Testis (tissue), 3 donors: ENCODE results near the gene DUSP8. TPM values are rescaled to one million over a fixed set of nuclear protein-coding genes. Genes with fewer than 3 reads are reported as not detected.
A peak's percentile ranks its signal among the peaks of the same experiment; 100 is the strongest.

ENCODE experiments used
- DNase-seq: peaks from one replicate; pipeline ENCODE4 v3.0.0-alpha.2; 2019
- H3K27ac ChIP-seq, 2 donors: fragments of 200-600 bp; sonication (generic); one replicate each; pipeline ENCODE4 v1.5.1; 2019
- H3K27me3 ChIP-seq: fragments of 200-600 bp; sonication (generic); one replicate; pipeline ENCODE4 v1.5.1; 2019
- H3K36me3 ChIP-seq: fragments of 200-600 bp; sonication (generic); one replicate; pipeline ENCODE4 v1.5.1; 2017; ENCODE audit warnings: low read depth; ENCODE audit errors: missing control alignments
- H3K4me1 ChIP-seq: fragments of 200-600 bp; sonication (generic); one replicate; pipeline ENCODE4 v1.5.1; 2019
- H3K4me3 ChIP-seq, 2 donors: fragments of 200-600 bp; sonication (generic); one replicate each; pipeline ENCODE4 v1.5.1; 2017 to 2019
- H3K9me3 ChIP-seq: fragments of 200-600 bp; sonication (generic); one replicate; pipeline ENCODE4 v1.5.1; 2017
- POLR2A ChIP-seq: fragments of 450-650 bp; IDR thresholded peaks from one replicate; pipeline ENCODE4 v1.6.1; 2017; ENCODE audit warnings: antibody characterized with exemption, mild to moderate bottlenecking, moderate library complexity
- WGBS, 2 donors: methylation state at CpG; one replicate each; pipeline ENCODE4 v1.1.5; 2018; 5-methylcytosine and 5-hydroxymethylcytosine counted together
- intact Hi-C: fragments of 100-400 bp; cut with DNase I; formaldehyde crosslinking; loops from one replicate; pipeline ENCODE4 v1.15.1; 2023; ENCODE audit warnings: low total_unique reads
- polyA plus RNA-seq: library from polyadenylated mRNA; stranded (reverse); fragments of 350-450 nt; fragmentation: Illumina TruSeq; extraction: RNeasy Lipid Tissue Mini Kit (QIAGEN cat#74804); gene quantifications from one replicate; pipeline ENCODE4 v1.2.3, GENCODE V29; 2014; ENCODE audit warnings: low read depth, low replicate concordance; ENCODE audit not compliant: insufficient read depth
- total RNA-seq, 2 donors: library from RNA; depleted of rRNA; stranded (reverse); fragments of >200 nt; gene quantifications; one replicate each; pipeline ENCODE4 v1.2.3, GENCODE V29; 2016
- TF ChIP-seq, protein P1 (sequence below), 3 experiments: fragments of 450-650 bp in 2 of 3; fragments of 200-600 bp in 1 of 3; sonication (generic) in 1 of 3; IDR thresholded peaks; one replicate each; pipeline ENCODE4 v1.5.1; 2016 to 2019; ENCODE audit warnings: antibody characterized with exemption in 3 of 3, mild to moderate bottlenecking in 2 of 3, moderate library complexity in 1 of 3

Gene DUSP8
- total and polyA plus RNA-seq, 3 donors from 2014 or later = 7.0 to 14.4 (median 8.5) TPM

DNA sequence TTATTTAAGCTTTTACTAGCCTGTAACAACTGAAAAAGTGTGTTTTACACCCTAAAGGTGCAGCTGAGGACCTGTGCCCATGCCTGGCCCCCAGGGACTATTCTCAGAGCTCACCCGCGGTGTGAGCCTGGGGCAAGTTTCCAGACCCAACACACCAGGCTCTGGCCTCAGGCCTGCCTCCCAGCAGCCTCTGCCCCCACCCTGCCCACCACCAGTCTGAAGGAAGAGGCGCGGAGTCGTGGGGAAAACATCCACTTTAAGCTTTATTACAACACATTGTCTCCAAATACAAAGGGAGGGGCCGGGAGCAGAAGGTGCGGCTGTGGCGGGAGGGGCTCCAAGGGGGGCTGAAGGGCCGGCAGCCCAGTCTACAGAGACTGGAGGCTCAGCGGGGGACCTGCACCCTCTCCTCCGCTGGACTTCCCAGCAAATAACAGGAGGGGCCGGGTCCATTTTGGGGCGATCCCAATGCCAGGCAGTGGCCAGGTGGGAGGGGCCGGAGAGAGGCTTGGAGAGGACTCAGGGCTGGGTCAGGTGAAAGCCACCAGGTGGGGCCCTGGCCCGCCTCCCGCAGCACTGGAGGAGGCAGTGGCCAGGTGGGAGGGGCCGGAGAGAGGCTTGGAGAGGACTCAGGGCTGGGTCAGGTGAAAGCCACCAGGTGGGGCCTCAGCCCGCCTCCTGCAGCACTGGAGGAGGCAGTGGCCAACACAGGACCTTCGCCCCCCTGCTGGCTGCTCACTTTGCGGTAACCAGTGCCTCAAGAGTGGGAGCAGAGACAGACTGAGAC lies 18.1 kb downstream of the DUSP8 start:
- H3K27ac ChIP-seq = no peak overlapping the region
- no peaks in the 10 kb centered on the region for H3K36me3 ChIP-seq
- H3K27me3 ChIP-seq = no peaks in the 10 kb centered on the region
- 69 to 74% methylated on average over 16 to 20 of the region's 20 CpGs for WGBS, 2 donors
- H3K4me1 ChIP-seq = peaks cover 9% of the 10 kb centered on the region
- DNase-seq = no peak
- H3K9me3 ChIP-seq = no peaks in the 10 kb centered on the region
- H3K4me3 ChIP-seq = no peak overlapping the region
- no peak for TF ChIP-seq POLR2A
- TF ChIP-seq, protein P1, sequence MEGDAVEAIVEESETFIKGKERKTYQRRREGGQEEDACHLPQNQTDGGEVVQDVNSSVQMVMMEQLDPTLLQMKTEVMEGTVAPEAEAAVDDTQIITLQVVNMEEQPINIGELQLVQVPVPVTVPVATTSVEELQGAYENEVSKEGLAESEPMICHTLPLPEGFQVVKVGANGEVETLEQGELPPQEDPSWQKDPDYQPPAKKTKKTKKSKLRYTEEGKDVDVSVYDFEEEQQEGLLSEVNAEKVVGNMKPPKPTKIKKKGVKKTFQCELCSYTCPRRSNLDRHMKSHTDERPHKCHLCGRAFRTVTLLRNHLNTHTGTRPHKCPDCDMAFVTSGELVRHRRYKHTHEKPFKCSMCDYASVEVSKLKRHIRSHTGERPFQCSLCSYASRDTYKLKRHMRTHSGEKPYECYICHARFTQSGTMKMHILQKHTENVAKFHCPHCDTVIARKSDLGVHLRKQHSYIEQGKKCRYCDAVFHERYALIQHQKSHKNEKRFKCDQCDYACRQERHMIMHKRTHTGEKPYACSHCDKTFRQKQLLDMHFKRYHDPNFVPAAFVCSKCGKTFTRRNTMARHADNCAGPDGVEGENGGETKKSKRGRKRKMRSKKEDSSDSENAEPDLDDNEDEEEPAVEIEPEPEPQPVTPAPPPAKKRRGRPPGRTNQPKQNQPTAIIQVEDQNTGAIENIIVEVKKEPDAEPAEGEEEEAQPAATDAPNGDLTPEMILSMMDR (IDR thresholded peaks at IDR 0.05) = no peak
- intact Hi-C loops = no loop called here

DNA sequence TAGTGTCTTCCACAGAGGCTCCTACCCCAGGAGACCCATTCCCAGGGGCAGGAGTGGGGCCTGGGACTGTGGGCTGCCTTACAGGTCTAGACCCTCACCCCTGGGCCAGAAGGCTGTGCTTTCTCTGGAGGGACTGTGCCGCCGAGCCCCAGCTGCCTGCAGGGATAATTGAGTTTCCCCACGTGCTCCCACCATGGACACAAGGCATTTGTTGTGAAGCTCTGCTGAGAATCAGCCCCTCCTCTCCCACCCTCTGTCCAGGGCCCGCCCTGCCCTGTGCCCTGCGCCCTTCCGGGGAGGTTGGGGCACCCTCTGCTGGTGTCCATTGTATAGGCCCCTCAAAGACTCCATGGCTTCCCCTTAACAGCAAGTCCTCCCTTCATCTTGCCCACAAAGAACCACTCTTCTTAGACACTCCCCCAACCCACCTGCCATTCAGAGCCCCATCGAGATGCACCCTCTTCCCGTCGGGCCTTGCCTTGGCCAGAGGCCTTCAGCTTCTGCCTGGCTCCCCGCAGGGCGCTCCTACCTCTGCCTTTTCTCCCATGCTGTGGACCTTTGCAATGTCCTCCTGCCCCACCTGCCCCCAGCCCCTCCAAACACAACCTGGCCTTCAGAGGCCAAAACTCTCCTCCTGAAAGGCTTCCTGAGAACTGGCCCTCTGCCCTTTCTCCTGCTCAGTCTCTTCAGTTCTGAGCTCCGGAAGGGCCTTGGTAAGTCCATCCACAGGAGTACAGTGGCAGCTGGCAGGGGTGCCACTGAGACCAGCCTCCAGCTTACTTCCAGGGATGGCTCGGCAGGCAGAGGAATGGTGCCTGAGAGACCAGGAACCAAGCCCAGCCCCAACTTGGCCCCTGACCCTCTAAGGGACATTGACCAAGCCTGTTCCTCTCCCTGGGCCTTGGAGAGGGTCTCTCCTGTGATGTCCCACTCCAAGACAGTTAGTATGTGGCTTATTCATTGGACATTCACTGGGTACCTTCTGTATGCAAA lies 22.4 kb downstream of the DUSP8 start:
- WGBS, 2 donors = 85 to 89% methylated on average over 12 to 13 of the region's 13 CpGs
- Histone ChIP-seq H3K36me3 (no peaks in the 10 kb centered on the region), H3K9me3 (no peaks in the 10 kb centered on the region), H3K4me1 (peaks cover 13% of the 10 kb centered on the region), H3K27ac (no peak overlapping the region), H3K27me3 (no peaks in the 10 kb centered on the region), H3K4me3 (no peak overlapping the region)
- TF ChIP-seq, protein P1 (IDR thresholded peaks at IDR 0.05) = no peak
- no peak for TF ChIP-seq POLR2A
- intact Hi-C loops = no loop called here
- no peak for DNase-seq

DNA sequence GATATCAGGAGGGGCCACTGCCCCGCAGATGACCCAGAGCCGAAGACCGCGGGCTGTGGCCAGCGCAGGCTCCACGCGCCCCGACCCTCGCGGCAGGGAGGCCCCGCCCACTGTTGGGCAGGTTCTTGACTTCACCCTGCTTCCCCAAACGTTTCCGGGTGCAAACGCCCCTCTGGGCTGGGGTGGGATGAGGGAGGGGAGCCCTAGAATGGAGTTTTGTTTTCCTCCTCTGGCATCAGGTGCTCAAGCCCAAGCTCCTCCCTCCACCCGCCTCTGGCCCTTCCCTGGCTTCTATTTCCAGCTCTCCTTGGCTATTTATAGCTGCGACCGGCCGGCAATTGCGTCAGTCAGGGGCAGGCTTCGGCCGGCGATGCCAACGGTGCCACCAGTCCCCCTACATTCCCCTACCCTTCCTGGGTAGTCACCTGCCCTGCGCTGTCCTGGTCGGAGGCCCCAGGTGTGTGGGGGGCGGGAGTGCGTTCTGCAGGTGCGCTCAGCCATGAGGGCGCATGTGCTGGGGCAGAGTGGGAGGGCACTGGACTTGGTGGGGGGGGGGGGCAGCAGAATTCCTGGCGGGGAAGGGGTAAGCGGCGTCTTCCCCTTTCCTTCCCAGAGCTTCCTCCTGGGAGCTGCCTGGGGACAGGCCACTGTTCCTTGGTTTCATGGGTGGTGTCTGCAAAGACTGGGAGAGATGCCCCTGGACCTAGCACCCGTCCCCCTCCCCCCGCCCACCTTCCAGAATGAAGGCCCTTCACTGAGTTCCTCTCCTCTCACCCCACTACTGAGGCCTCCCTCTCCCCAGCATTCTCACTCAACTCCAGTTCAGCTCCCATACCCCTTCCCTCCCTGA lies 23.6 kb downstream of the DUSP8 start:
- 10 to 12% methylated on average over 24 to 34 of the region's 34 CpGs for WGBS, 2 donors
- H3K9me3 ChIP-seq = no peaks in the 10 kb centered on the region
- H3K4me3 ChIP-seq = peak overlapping the region in 1 of 2 donors; percentile 5
- intact Hi-C loops = no loop called here
- TF ChIP-seq, protein P1 (IDR thresholded peaks at IDR 0.05) = no peak
- no peak for TF ChIP-seq POLR2A
- H3K27me3 ChIP-seq = no peaks in the 10 kb centered on the region
- peaks cover 13% of the 10 kb centered on the region for H3K4me1 ChIP-seq
- no peak overlapping the region for H3K27ac ChIP-seq
- no peaks in the 10 kb centered on the region for H3K36me3 ChIP-seq
- peak; percentile 89 for DNase-seq

DNA sequence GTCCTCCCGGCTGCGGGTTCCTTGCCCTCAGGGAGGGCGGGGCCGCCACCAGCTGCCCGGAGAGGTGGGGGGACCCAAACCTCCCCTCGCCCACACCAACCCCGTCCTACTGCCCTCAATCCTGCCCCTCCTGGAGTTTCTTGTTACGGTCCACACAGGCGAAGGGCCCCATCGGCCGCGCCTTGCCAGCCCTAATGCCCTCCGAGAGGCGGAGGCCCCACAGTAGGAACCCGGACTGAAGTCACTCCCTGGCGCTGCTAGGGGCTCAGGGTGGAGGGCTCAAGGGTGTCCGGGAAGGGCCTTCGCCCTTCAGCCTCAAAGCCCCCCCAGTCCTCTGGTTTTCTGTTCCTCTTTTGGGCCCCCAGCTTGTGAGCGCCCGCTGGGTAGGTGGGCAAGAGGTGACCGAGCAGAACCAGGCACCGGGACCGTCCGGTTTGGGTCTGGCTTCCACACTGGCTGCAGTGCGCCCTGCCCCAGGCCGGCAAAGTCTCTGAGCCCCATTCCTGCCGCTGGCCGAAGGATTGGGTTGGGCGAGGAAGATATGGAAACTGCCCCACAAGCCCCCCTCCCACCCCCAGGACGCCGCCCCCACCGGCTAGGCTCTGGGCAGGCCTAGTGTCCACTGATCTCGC lies 24.5 kb downstream of the DUSP8 start:
- no peaks in the 10 kb centered on the region for H3K36me3 ChIP-seq
- 0 to 7% methylated on average over 9 to 33 of the region's 33 CpGs for WGBS, 2 donors
- H3K4me1 ChIP-seq = peaks cover 13% of the 10 kb centered on the region
- no peaks in the 10 kb centered on the region for H3K27me3 ChIP-seq
- intact Hi-C loops = no loop called here
- no peaks in the 10 kb centered on the region for H3K9me3 ChIP-seq
- H3K4me3 ChIP-seq = peak overlapping the region in 1 of 2 donors; percentile 38
- no peak overlapping the region for H3K27ac ChIP-seq
- TF ChIP-seq POLR2A = no peak
- TF ChIP-seq, protein P1 (IDR thresholded peaks at IDR 0.05) = no peak
- no peak for DNase-seq
